ENCODE measurements around the gene ADGRG1.

GRCh38 chr16:57619606-57620334 is 8.7 kb upstream of the ADGRG1 start:
- TF ChIP-seq CTCF (IDR thresholded peaks at IDR 0.05; ENCODE audit: borderline replicate concordance, extremely low read depth, low read length, poor library complexity, severe bottlenecking) (no peak), EZH2 (IDR thresholded peaks at IDR 0.05; ENCODE audit: borderline replicate concordance, low read depth, low read length, severe bottlenecking) (no peak)

Data from DND-41 (cell line).